HCT116 (cell line): ENCODE measurements around the gene KIF21B. TPM values are rescaled to one million over a fixed set of nuclear protein-coding genes. Genes with fewer than 3 reads are reported as not detected.

Source experiments
- ATAC-seq: fragments of 200-7000 bp; cut with Tn5 transposase; 2 replicates; pipeline ENCODE4 v1.9.1; 2020; ENCODE audit warnings: mild to moderate bottlenecking, moderate library complexity
- BruUV-seq: library from RNA; stranded (reverse); fragments of 400-500 nt; replicated peaks from 2 replicates; lab custom pipeline; 2021; lab: Mats Ljungman, UMichigan
- CTCF ChIA-PET: fragments of 300-600 bp; sonication (Branson Sonifier 250); formaldehyde crosslinking; loops from one replicate; lab custom pipeline; 2021; ENCODE audit warnings: antibody characterized with exemption; lab: Charles Lee
- POLR2A ChIA-PET: fragments of 300-600, 350-600 bp; sonication (Branson Sonifier 250); formaldehyde crosslinking; loops from one replicate; lab custom pipeline; 2021; ENCODE audit warnings: antibody characterized with exemption; lab: Charles Lee
- RAD21 ChIA-PET, 2 experiments: fragments of 300-600 bp; sonication (Branson Sonifier 250); formaldehyde crosslinking; loops; one replicate each; lab custom pipeline; 2023; ENCODE audit warnings: low total read pairs in 2 of 2; ENCODE audit not compliant: uncharacterized antibody in 2 of 2, unreplicated experiment in 2 of 2, low non-redundant PET in 1 of 2; lab: Charles Lee
- DNase-seq: peaks from one replicate; pipeline ENCODE4 v3.0.0-alpha.2; 2010; ENCODE audit warnings: low read depth, low spot score
- H2AFZ ChIP-seq: fragments of 200-600 bp; shearing (Covaris generic), sonication (generic); 2 replicates; pipeline ENCODE4 v1.6.1; 2017; ENCODE audit warnings: low read depth, mixed run types, mixed read lengths, antibody characterized with exemption, low read length; ENCODE audit not compliant: poor library complexity, severe bottlenecking
- H3K27ac ChIP-seq: 2 replicates; pipeline ENCODE4 v1.5.1; 2012; ENCODE audit warnings: low read depth, low read length
- H3K27me3 ChIP-seq: fragments of 200-600 bp; sonication (generic); 2 replicates; pipeline ENCODE4 v1.6.1; 2016; ENCODE audit warnings: mixed run types, low read length, mixed read lengths; ENCODE audit not compliant: insufficient read depth
- H3K36me3 ChIP-seq, 2 experiments: fragments of 200-500 bp in 1 of 2; fragments of 200-600 bp in 1 of 2; sonication (Bioruptor generic) in 1 of 2; sonication (generic) in 1 of 2; 2 replicates each; pipeline versions ENCODE4 v1.5.1 to v1.6.1; 2014 to 2016; ENCODE audit warnings: low read length in 2 of 2, inconsistent platforms in 1 of 2, mixed read lengths in 1 of 2, mixed run types in 1 of 2; ENCODE audit not compliant: insufficient read depth in 2 of 2, control insufficient read depth in 1 of 2
- H3K4me1 ChIP-seq, 2 experiments: fragments of 200-600 bp in 1 of 2; sonication (generic) in 1 of 2; 2 replicates each; pipeline versions ENCODE4 v1.5.1 to v1.6.1; 2012 to 2017; ENCODE audit warnings: low read length in 2 of 2, inconsistent platforms in 1 of 2, mild to moderate bottlenecking in 1 of 2, mixed read lengths in 1 of 2, mixed run types in 1 of 2, moderate library complexity in 1 of 2; ENCODE audit not compliant: insufficient read depth in 2 of 2, control insufficient read depth in 1 of 2
- H3K4me2 ChIP-seq: fragments of 200-600 bp; sonication (generic); 2 replicates; pipeline ENCODE4 v1.6.1; 2017; ENCODE audit warnings: mixed run types, low read length, mixed read lengths
- H3K4me3 ChIP-seq, 2 experiments: fragments of 200-600 bp in 1 of 2; sonication (generic) in 1 of 2; replicated peaks in 1 of 2; 2 replicates each; pipeline ENCODE4 v1.5.1; 2011 to 2016; ENCODE audit warnings: low read length in 2 of 2, control low read depth in 1 of 2, low read depth in 1 of 2, mild to moderate bottlenecking in 1 of 2, mixed read lengths in 1 of 2, mixed run types in 1 of 2
- H3K79me2 ChIP-seq: fragments of 200-600 bp; sonication (generic); 2 replicates; pipeline ENCODE4 v1.6.1; 2017; ENCODE audit warnings: mild to moderate bottlenecking, mixed run types, low read length, moderate library complexity, mixed read lengths; ENCODE audit not compliant: insufficient read depth
- H3K9ac ChIP-seq: fragments of 200-600 bp; sonication (generic); 2 replicates; pipeline ENCODE4 v1.6.1; 2016; ENCODE audit warnings: low read length, mixed read lengths
- H3K9me2 ChIP-seq: fragments of 200-600 bp; sonication (generic), shearing (Covaris generic); 2 replicates; pipeline ENCODE4 v1.6.1; 2017; ENCODE audit warnings: mixed run types, mild to moderate bottlenecking, moderate library complexity; ENCODE audit not compliant: insufficient read depth
- H3K9me3 ChIP-seq, 2 experiments: fragments of 200-500 bp in 1 of 2; fragments of 200-600 bp in 1 of 2; sonication (Bioruptor generic) in 1 of 2; sonication (generic) in 1 of 2; 2 replicates each; pipeline ENCODE4 v1.6.1; 2014 to 2017; ENCODE audit warnings: low read length in 2 of 2, mixed read lengths in 2 of 2, inconsistent platforms in 1 of 2, low read depth in 1 of 2, mild to moderate bottlenecking in 1 of 2, mixed run types in 1 of 2, moderate library complexity in 1 of 2; ENCODE audit not compliant: control insufficient read depth in 1 of 2, insufficient read depth in 1 of 2
- H4K20me1 ChIP-seq: fragments of 200-600 bp; sonication (generic), shearing (Covaris generic); 2 replicates; pipeline ENCODE4 v1.6.1; 2017; ENCODE audit warnings: mixed run types, mild to moderate bottlenecking, moderate library complexity; ENCODE audit not compliant: insufficient read depth
- CEBPB ChIP-seq: IDR thresholded peaks from 2 replicates; pipeline ENCODE4 v1.6.1; 2012; ENCODE audit warnings: low read depth
- EGR1 ChIP-seq: IDR thresholded peaks from 2 replicates; pipeline ENCODE4 v1.6.1; 2012; ENCODE audit warnings: low read depth
- JUND ChIP-seq: IDR thresholded peaks from 2 replicates; pipeline ENCODE4 v1.6.1; 2012
- POLR2AphosphoS5 ChIP-seq: IDR thresholded peaks from 2 replicates; pipeline ENCODE4 v1.6.1; 2011; ENCODE audit warnings: mild to moderate bottlenecking, low read depth, low read length, moderate library complexity
- RAD21 ChIP-seq: IDR thresholded peaks from 2 replicates; pipeline ENCODE4 v1.6.1; 2012; ENCODE audit warnings: low read depth, mild to moderate bottlenecking
- ZFX ChIP-seq: fragments of 450-650 bp; IDR thresholded peaks from 2 replicates; pipeline ENCODE4 v1.6.1; 2017
- ZNF274 ChIP-seq: fragments of 200-500 bp; sonication (Bioruptor generic); IDR thresholded peaks from 2 replicates; pipeline ENCODE4 v1.6.1; 2014; ENCODE audit warnings: mild to moderate bottlenecking, low read depth, low read length, inconsistent platforms
- intact Hi-C: fragments of 100-400 bp; cut with micrococcal nuclease; formaldehyde crosslinking; loops from 2 replicates; pipeline ENCODE4 v1.10.0; 2022
- total RNA-seq: library from RNA; stranded (reverse); gene quantifications from one replicate; pipeline ENCODE4 v1.2.1, GENCODE V29; 2021; ENCODE audit not compliant: unreplicated experiment
- TF ChIP-seq, protein P1 (sequence below): IDR thresholded peaks from 2 replicates; pipeline ENCODE4 v1.6.1; 2012
- TF ChIP-seq, protein P2 (sequence below), 3 experiments: fragments of 200-600 bp in 1 of 3; sonication (generic) in 1 of 3; IDR thresholded peaks in 2 of 3; conservative IDR thresholded peaks in 1 of 3; 2 replicates each; pipeline ENCODE4 v1.5.1; 2012 to 2017; ENCODE audit warnings: low read depth in 2 of 3, low read length in 2 of 3, antibody characterized with exemption in 1 of 3, borderline replicate concordance in 1 of 3, control low read depth in 1 of 3, mild to moderate bottlenecking in 1 of 3, mixed read lengths in 1 of 3, mixed run types in 1 of 3, moderate library complexity in 1 of 3; ENCODE audit not compliant: insufficient read depth in 1 of 3
- TF ChIP-seq, protein P3 (sequence below): IDR thresholded peaks from 2 replicates; pipeline ENCODE4 v1.6.1; 2012

The KIF21B gene
- total RNA-seq, 1 experiment from 2014 or later, result 6.1 TPM

DNA sequence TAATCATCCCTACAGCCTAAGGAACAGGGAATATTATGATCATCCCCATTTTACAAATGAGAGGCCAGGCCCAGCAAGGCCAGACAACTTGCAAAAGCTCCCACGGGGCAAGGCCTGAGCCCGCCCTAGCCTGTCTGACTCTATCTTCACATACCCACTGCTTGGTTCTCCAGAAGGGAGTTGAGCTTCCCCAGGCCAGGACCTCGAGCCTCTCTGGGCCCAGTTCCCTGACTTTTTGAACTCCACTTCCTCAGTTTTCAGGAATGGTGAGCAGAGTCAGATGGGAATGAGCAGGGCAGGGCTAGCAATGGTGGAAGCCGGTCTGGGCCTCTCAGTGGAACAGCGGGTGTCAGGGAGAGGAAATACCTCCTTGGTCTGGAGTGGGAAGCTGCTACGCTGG, 49.4 kb upstream of the KIF21B start:
- ChIA-PET CTCF (interaction anchor here (1.5 kb wide), 1 partner anchor 13 kb away, joined by 5 read pairs; no protein-coding TSS in a partner anchor), RAD21 (no interaction called here), POLR2A (interaction anchor here (1.7 kb wide), 1 partner anchor 8 kb away, joined by 4 read pairs; no protein-coding TSS in a partner anchor)
- Histone ChIP-seq H3K36me3 (no peaks in the 10 kb centered on the region), H3K79me2 (no peaks in the 10 kb centered on the region), H4K20me1 (no peaks in the 10 kb centered on the region), H3K9me2 (no peaks in the 10 kb centered on the region), H3K27ac (no peak overlapping the region), H3K4me2 (no peak overlapping the region), H3K9ac (no peak overlapping the region), H3K4me3 (no peak overlapping the region), H3K4me1 (peaks cover 0 to 10% of the 10 kb centered on the region in 2 experiments; a peak in 2 of 4 replicates), H3K9me3 (no peaks in the 10 kb centered on the region), H2AFZ (no peak overlapping the region), H3K27me3 (no peaks in the 10 kb centered on the region; the same call in 1 of the 2 replicates)
- TF ChIP-seq ZNF274 (no peak), JUND (no peak), CEBPB (no peak), POLR2AphosphoS5 (no peak), EGR1 (no peak), ZFX (no peak), RAD21 (no peak)
- TF ChIP-seq, protein P1, sequence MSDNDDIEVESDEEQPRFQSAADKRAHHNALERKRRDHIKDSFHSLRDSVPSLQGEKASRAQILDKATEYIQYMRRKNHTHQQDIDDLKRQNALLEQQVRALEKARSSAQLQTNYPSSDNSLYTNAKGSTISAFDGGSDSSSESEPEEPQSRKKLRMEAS, result no peak
- TF ChIP-seq, protein P2, sequence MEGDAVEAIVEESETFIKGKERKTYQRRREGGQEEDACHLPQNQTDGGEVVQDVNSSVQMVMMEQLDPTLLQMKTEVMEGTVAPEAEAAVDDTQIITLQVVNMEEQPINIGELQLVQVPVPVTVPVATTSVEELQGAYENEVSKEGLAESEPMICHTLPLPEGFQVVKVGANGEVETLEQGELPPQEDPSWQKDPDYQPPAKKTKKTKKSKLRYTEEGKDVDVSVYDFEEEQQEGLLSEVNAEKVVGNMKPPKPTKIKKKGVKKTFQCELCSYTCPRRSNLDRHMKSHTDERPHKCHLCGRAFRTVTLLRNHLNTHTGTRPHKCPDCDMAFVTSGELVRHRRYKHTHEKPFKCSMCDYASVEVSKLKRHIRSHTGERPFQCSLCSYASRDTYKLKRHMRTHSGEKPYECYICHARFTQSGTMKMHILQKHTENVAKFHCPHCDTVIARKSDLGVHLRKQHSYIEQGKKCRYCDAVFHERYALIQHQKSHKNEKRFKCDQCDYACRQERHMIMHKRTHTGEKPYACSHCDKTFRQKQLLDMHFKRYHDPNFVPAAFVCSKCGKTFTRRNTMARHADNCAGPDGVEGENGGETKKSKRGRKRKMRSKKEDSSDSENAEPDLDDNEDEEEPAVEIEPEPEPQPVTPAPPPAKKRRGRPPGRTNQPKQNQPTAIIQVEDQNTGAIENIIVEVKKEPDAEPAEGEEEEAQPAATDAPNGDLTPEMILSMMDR (IDR thresholded peaks at IDR 0.05 in 2 of 3, conservative IDR thresholded peaks at IDR 0.05 in 1 of 3; ENCODE audit: borderline replicate concordance in 1 of 3, insufficient read depth in 1 of 3, low read depth in 2 of 3, low read length in 2 of 3), result no peak
- TF ChIP-seq, protein P3, sequence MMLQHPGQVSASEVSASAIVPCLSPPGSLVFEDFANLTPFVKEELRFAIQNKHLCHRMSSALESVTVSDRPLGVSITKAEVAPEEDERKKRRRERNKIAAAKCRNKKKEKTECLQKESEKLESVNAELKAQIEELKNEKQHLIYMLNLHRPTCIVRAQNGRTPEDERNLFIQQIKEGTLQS, result no peak
- ATAC-seq (no peak), DNase-seq (no peak)
- intact Hi-C loops, result no loop called here
- no TSS peak for BruUV-seq
